Measurements from ENCODE around the gene DDX31. TPM values are rescaled to one million over a fixed set of nuclear protein-coding genes. Genes with fewer than 3 reads are reported as not detected.

The DDX31 gene
- total RNA-seq, 1 experiment from 2014 or later: 26.2 TPM

DNA sequence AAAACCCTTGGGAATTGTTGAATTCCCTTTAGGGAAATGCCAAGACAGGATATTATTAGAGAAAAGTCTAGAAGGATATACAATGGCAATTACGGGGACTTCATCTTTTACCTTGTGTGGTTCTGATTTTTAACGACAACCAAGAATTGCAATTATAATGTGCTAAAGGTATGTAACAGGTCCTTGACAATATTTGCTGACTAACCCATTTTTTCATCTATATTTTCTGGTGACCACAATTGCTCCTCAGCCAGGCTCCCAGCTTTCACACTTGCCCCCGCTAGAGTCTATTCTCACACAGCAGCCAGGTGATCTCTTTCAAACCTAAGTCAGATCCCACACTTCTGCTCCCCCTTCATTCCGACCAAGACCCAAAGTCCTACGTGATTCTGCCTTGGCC, 53.1 kb downstream of the DDX31 start (continued):
- TF ChIP-seq, protein P1, sequence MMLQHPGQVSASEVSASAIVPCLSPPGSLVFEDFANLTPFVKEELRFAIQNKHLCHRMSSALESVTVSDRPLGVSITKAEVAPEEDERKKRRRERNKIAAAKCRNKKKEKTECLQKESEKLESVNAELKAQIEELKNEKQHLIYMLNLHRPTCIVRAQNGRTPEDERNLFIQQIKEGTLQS (CRISPR knock-in tag; conservative IDR thresholded peaks at IDR 0.05): no peak
- no peak for TF ChIP-seq HMGA2 (CRISPR knock-in tag; IDR thresholded peaks at IDR 0.05)

DNA sequence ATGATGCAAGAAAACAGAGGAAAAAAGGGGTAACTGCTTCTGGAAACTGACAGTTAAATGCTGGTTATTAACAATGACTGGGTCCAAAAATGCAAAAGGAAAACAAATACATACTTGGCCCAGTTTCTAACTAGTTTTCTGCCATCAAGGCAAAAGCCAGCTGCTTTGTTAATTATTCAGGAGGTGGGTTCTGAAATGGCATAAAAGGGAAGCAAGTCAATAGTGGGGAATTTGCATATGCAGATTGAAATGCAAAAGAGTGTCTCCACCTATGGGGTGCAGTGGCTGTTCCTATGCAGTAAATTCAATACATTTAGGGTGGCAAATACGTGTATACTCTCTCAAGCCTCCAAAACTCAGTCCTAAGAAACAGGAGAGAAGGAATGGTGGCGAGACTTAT, 54.0 kb downstream of the DDX31 start:
- Mint-ChIP-seq H3K9me3 (no peaks in the 10 kb centered on the region), H3K27me3 (ENCODE audit: low read depth) (no peaks in the 10 kb centered on the region), H3K4me3 (no peak overlapping the region), H3K27ac (peak overlapping the region; percentile 46), H3K4me1 (peaks cover 32% of the 10 kb centered on the region), H3K36me3 (peaks cover 54% of the 10 kb centered on the region)
- DNase-seq (ENCODE audit: low spot score) (no peak), ATAC-seq (no peak; the same call in none of the 2 replicates)
- TF ChIP-seq, protein P2, sequence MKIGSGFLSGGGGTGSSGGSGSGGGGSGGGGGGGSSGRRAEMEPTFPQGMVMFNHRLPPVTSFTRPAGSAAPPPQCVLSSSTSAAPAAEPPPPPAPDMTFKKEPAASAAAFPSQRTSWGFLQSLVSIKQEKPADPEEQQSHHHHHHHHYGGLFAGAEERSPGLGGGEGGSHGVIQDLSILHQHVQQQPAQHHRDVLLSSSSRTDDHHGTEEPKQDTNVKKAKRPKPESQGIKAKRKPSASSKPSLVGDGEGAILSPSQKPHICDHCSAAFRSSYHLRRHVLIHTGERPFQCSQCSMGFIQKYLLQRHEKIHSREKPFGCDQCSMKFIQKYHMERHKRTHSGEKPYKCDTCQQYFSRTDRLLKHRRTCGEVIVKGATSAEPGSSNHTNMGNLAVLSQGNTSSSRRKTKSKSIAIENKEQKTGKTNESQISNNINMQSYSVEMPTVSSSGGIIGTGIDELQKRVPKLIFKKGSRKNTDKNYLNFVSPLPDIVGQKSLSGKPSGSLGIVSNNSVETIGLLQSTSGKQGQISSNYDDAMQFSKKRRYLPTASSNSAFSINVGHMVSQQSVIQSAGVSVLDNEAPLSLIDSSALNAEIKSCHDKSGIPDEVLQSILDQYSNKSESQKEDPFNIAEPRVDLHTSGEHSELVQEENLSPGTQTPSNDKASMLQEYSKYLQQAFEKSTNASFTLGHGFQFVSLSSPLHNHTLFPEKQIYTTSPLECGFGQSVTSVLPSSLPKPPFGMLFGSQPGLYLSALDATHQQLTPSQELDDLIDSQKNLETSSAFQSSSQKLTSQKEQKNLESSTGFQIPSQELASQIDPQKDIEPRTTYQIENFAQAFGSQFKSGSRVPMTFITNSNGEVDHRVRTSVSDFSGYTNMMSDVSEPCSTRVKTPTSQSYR (CRISPR knock-in tag; IDR thresholded peaks at IDR 0.05): no peak
- no peak for TF ChIP-seq NR3C1 (CRISPR knock-in tag; conservative IDR thresholded peaks at IDR 0.05; ENCODE audit: low read depth)
- TF ChIP-seq JAZF1 (CRISPR knock-in tag; IDR thresholded peaks at IDR 0.05): no peak
- TF ChIP-seq KAT7 (CRISPR knock-in tag; IDR thresholded peaks at IDR 0.05; ENCODE audit: borderline replicate concordance): no peak
- TF ChIP-seq FOXJ3 (CRISPR knock-in tag; IDR thresholded peaks at IDR 0.05; ENCODE audit: borderline replicate concordance): no peak
- TF ChIP-seq, protein P3, sequence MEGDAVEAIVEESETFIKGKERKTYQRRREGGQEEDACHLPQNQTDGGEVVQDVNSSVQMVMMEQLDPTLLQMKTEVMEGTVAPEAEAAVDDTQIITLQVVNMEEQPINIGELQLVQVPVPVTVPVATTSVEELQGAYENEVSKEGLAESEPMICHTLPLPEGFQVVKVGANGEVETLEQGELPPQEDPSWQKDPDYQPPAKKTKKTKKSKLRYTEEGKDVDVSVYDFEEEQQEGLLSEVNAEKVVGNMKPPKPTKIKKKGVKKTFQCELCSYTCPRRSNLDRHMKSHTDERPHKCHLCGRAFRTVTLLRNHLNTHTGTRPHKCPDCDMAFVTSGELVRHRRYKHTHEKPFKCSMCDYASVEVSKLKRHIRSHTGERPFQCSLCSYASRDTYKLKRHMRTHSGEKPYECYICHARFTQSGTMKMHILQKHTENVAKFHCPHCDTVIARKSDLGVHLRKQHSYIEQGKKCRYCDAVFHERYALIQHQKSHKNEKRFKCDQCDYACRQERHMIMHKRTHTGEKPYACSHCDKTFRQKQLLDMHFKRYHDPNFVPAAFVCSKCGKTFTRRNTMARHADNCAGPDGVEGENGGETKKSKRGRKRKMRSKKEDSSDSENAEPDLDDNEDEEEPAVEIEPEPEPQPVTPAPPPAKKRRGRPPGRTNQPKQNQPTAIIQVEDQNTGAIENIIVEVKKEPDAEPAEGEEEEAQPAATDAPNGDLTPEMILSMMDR (IDR thresholded peaks at IDR 0.05): no peak
- TF ChIP-seq ZNF232 (CRISPR knock-in tag; IDR thresholded peaks at IDR 0.05): no peak
- no peak for TF ChIP-seq RORB (CRISPR knock-in tag; IDR thresholded peaks at IDR 0.05)
- TF ChIP-seq, protein P4, sequence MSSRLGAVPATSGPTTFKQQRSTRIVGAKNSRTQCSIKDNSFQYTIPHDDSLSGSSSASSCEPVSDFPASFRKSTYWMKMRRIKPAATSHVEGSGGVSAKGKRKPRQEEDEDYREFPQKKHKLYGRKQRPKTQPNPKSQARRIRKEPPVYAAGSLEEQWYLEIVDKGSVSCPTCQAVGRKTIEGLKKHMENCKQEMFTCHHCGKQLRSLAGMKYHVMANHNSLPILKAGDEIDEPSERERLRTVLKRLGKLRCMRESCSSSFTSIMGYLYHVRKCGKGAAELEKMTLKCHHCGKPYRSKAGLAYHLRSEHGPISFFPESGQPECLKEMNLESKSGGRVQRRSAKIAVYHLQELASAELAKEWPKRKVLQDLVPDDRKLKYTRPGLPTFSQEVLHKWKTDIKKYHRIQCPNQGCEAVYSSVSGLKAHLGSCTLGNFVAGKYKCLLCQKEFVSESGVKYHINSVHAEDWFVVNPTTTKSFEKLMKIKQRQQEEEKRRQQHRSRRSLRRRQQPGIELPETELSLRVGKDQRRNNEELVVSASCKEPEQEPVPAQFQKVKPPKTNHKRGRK (CRISPR knock-in tag; IDR thresholded peaks at IDR 0.05; ENCODE audit: borderline replicate concordance): no peak
- TF ChIP-seq ZNF671 (CRISPR knock-in tag; IDR thresholded peaks at IDR 0.05): no peak
- no peak for TF ChIP-seq NR2C2 (CRISPR knock-in tag; IDR thresholded peaks at IDR 0.05)
- no peak for TF ChIP-seq ZNF263 (CRISPR knock-in tag; IDR thresholded peaks at IDR 0.05; ENCODE audit: low read depth)
- no peak for TF ChIP-seq JUN (CRISPR knock-in tag; IDR thresholded peaks at IDR 0.05)
- no peak for TF ChIP-seq ESRRA (CRISPR knock-in tag; IDR thresholded peaks at IDR 0.05; ENCODE audit: borderline replicate concordance)
- TF ChIP-seq NFATC4 (CRISPR knock-in tag; IDR thresholded peaks at IDR 0.05): no peak
- TF ChIP-seq, protein P5, sequence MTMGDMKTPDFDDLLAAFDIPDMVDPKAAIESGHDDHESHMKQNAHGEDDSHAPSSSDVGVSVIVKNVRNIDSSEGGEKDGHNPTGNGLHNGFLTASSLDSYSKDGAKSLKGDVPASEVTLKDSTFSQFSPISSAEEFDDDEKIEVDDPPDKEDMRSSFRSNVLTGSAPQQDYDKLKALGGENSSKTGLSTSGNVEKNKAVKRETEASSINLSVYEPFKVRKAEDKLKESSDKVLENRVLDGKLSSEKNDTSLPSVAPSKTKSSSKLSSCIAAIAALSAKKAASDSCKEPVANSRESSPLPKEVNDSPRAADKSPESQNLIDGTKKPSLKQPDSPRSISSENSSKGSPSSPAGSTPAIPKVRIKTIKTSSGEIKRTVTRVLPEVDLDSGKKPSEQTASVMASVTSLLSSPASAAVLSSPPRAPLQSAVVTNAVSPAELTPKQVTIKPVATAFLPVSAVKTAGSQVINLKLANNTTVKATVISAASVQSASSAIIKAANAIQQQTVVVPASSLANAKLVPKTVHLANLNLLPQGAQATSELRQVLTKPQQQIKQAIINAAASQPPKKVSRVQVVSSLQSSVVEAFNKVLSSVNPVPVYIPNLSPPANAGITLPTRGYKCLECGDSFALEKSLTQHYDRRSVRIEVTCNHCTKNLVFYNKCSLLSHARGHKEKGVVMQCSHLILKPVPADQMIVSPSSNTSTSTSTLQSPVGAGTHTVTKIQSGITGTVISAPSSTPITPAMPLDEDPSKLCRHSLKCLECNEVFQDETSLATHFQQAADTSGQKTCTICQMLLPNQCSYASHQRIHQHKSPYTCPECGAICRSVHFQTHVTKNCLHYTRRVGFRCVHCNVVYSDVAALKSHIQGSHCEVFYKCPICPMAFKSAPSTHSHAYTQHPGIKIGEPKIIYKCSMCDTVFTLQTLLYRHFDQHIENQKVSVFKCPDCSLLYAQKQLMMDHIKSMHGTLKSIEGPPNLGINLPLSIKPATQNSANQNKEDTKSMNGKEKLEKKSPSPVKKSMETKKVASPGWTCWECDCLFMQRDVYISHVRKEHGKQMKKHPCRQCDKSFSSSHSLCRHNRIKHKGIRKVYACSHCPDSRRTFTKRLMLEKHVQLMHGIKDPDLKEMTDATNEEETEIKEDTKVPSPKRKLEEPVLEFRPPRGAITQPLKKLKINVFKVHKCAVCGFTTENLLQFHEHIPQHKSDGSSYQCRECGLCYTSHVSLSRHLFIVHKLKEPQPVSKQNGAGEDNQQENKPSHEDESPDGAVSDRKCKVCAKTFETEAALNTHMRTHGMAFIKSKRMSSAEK (CRISPR knock-in tag; IDR thresholded peaks at IDR 0.05; ENCODE audit: borderline replicate concordance): no peak
- TF ChIP-seq MXD4 (CRISPR knock-in tag; IDR thresholded peaks at IDR 0.05; ENCODE audit: borderline replicate concordance): no peak
- TF ChIP-seq, protein P6, sequence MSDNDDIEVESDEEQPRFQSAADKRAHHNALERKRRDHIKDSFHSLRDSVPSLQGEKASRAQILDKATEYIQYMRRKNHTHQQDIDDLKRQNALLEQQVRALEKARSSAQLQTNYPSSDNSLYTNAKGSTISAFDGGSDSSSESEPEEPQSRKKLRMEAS (CRISPR knock-in tag; IDR thresholded peaks at IDR 0.05): no peak
- TF ChIP-seq, protein P7, sequence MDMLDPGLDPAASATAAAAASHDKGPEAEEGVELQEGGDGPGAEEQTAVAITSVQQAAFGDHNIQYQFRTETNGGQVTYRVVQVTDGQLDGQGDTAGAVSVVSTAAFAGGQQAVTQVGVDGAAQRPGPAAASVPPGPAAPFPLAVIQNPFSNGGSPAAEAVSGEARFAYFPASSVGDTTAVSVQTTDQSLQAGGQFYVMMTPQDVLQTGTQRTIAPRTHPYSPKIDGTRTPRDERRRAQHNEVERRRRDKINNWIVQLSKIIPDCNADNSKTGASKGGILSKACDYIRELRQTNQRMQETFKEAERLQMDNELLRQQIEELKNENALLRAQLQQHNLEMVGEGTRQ (CRISPR knock-in tag; IDR thresholded peaks at IDR 0.05): no peak
- ChIA-PET POLR2A (no interaction called here), CTCF (interaction anchor here (1.4 kb wide), 1 partner anchor 69 kb away, joined by 3 read pairs; no protein-coding TSS in a partner anchor)

Measured in WTC11 (cell line).